Stimulated activated CD4-positive, alpha-beta T cell treated with anti-CD3 and anti-CD28 coated beads, Interleukin-15, amount 100 ng/mL, for 1 hour (primary cell): ENCODE data around the gene LPCAT4.
"Not testable (repeated sequence)": the region's sequence is repeated elsewhere in the genome, so short reads cannot be mapped to it uniquely, and the experiment has no call there.

Source experiments
- DNase-seq, 2 donors: peaks; one replicate each; pipeline ENCODE4 v3.0.0-alpha.2; 2020; ENCODE audit warnings: low read depth in 1 of 2, low spot score in 1 of 2

LPCAT4 gene

GRCh38 chr15:34367101-34368081 lies at the start of gene LPCAT4:
TSS of gene LPCAT4 (minus strand) at chr15:34367196. CDS start at chr15:34367100, 96 bp downstream.
- peak; percentile 77 to 82 for DNase-seq

- DNase-seq = not testable (repeated sequence)
Measured at GRCh38 chr15:34409511-34409910, 42.5 kb upstream of the LPCAT4 start.

- not testable (repeated sequence) for DNase-seq
Measured at GRCh38 chr15:34408973-34409372, 42.0 kb upstream of the LPCAT4 start.

- not testable (repeated sequence) for DNase-seq
Measured at GRCh38 chr15:34403899-34404298, 36.9 kb upstream of the LPCAT4 start.

- DNase-seq = not testable (repeated sequence)
Measured at GRCh38 chr15:34403160-34403598, 36.2 kb upstream of the LPCAT4 start.

- DNase-seq = not testable (repeated sequence)
Measured at GRCh38 chr15:34397637-34398259, 30.8 kb upstream of the LPCAT4 start.

- DNase-seq = not testable (repeated sequence)
Measured at GRCh38 chr15:34392981-34393380, 26.0 kb upstream of the LPCAT4 start.

GRCh38 chr15:34389594-34390086 lies 22.6 kb upstream of the LPCAT4 start:
- DNase-seq = not testable (repeated sequence)

GRCh38 chr15:34381829-34382521 lies 15.0 kb upstream of the LPCAT4 start:
- not testable (repeated sequence) for DNase-seq

- DNase-seq = not testable (repeated sequence)
Measured at GRCh38 chr15:34380491-34380890, 13.5 kb upstream of the LPCAT4 start.

GRCh38 chr15:34376856-34377255 lies 9.9 kb upstream of the LPCAT4 start:
- DNase-seq = no peak

GRCh38 chr15:34375541-34375940 lies 8.5 kb upstream of the LPCAT4 start:
- DNase-seq = not testable (repeated sequence)

- no peak for DNase-seq
Measured at GRCh38 chr15:34374816-34375215, 7.8 kb upstream of the LPCAT4 start.

GRCh38 chr15:34373951-34374350 lies 7.0 kb upstream of the LPCAT4 start:
- no peak for DNase-seq

GRCh38 chr15:34370643-34371042 lies 3.6 kb upstream of the LPCAT4 start:
- DNase-seq = no peak

GRCh38 chr15:34370129-34370528 lies 3.1 kb upstream of the LPCAT4 start:
- no peak for DNase-seq

GRCh38 chr15:34366271-34367065 lies 528 bp downstream of the LPCAT4 start:
- peak; percentile 24 to 25 for DNase-seq

GRCh38 chr15:34365836-34366235 lies 1.2 kb downstream of the LPCAT4 start:
- no peak for DNase-seq

GRCh38 chr15:34365091-34365825 lies 1.7 kb downstream of the LPCAT4 start:
- no peak for DNase-seq

- no peak for DNase-seq
Measured at GRCh38 chr15:34364041-34364440, 3.0 kb downstream of the LPCAT4 start.
